Loucy (cell line): ENCODE data around the gene ABCA10.

Experiments
- EZH2phosphoT487 ChIP-seq: fragments of 200-600 bp; IDR thresholded peaks from 2 replicates; pipeline ENCODE4 v1.6.1; 2018; ENCODE audit warnings: antibody characterized with exemption, mild to moderate bottlenecking, moderate library complexity, borderline replicate concordance
- TF ChIP-seq, protein P1 (sequence below): fragments of 200-600 bp; sonication (generic); conservative IDR thresholded peaks from 2 replicates; pipeline ENCODE4 v1.5.1; 2014; ENCODE audit warnings: mild to moderate bottlenecking, antibody characterized with exemption, low read length

DNA sequence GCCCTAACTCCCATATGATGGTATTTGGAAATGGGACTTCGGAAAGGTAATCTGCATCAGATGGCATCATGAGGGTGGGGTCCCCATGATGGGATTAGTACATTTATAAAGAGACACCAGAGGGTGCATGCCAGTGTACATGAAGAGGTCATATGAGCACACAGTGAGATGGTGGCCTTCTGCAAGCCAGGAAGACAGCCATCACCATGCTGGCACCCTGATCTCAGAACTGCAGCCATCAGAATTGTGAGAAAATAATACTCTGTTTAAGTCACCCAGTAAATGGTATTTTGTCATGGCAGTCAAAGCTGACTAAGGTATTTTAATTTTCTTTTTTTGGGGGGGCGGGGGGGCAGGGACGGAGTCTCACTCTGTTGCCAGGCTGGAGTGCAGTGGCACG is 47.1 kb upstream of the ABCA10 start:
- TF ChIP-seq, protein P1, sequence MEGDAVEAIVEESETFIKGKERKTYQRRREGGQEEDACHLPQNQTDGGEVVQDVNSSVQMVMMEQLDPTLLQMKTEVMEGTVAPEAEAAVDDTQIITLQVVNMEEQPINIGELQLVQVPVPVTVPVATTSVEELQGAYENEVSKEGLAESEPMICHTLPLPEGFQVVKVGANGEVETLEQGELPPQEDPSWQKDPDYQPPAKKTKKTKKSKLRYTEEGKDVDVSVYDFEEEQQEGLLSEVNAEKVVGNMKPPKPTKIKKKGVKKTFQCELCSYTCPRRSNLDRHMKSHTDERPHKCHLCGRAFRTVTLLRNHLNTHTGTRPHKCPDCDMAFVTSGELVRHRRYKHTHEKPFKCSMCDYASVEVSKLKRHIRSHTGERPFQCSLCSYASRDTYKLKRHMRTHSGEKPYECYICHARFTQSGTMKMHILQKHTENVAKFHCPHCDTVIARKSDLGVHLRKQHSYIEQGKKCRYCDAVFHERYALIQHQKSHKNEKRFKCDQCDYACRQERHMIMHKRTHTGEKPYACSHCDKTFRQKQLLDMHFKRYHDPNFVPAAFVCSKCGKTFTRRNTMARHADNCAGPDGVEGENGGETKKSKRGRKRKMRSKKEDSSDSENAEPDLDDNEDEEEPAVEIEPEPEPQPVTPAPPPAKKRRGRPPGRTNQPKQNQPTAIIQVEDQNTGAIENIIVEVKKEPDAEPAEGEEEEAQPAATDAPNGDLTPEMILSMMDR: no peak
- no peak for TF ChIP-seq EZH2phosphoT487
